HFF-Myc (cell line): ENCODE data around the gene ARID1A.
A peak's percentile ranks its signal among the peaks of the same experiment; 100 is the strongest.
"Not testable (repeated sequence)": the region's sequence is repeated elsewhere in the genome, so short reads cannot be mapped to it uniquely, and the experiment has no call there.

Experiments
- DNase-seq: peaks from one replicate; pipeline ENCODE4 v3.0.0-alpha.2; 2011; ENCODE audit warnings: low read depth; ENCODE audit errors: extremely low read depth
- H3K4me3 ChIP-seq: replicated peaks from 2 replicates; pipeline ENCODE4 v1.5.1; 2011; ENCODE audit warnings: low read depth, mild to moderate bottlenecking, control low read depth, low read length
- CTCF ChIP-seq: IDR thresholded peaks from 2 replicates; pipeline ENCODE4 v1.5.1; 2012; ENCODE audit warnings: mild to moderate bottlenecking, low read depth, low read length, control low read depth; ENCODE audit errors: missing control alignments

The ARID1A gene

GRCh38 chr1:26695356-26696118 lies at the start of gene ARID1A:
ARID1A (plus strand) TSS chr1:26696015; CDS start chr1:26696404, 389 bp downstream.
- no peak for TF ChIP-seq CTCF
- peak within 1 kb of the TSS; percentile 73 for H3K4me3 ChIP-seq
- peak; percentile 88 for DNase-seq

GRCh38 chr1:26664802-26665201 lies 31.0 kb upstream of the ARID1A start:
- no peak overlapping the region for H3K4me3 ChIP-seq
- DNase-seq: no peak
- no peak for TF ChIP-seq CTCF

DNA sequence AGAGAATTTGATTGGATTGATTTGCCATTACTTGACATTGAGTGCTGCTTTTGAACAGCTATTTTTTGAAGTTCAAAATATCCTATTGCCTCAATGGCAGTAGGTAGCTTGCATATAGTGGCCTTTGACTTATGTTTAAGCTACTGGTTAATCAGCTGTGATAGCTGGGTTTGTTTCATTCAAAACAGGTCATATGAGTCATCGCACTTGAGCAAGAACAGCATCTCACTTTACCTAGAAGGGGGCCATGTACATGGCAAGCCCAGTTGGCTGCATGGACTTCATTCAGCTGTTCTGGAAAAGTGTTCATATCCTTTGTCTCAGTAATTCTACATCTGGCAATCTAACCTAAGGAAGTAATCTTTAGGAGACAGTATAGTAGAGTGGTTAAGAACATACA lies 29.0 kb upstream of the ARID1A start:
- DNase-seq: peak; percentile 10
- no peak overlapping the region for H3K4me3 ChIP-seq
- TF ChIP-seq CTCF: no peak

- H3K4me3 ChIP-seq, DNase-seq: not testable (repeated sequence)
Measured at GRCh38 chr1:26668106-26668786, 27.6 kb upstream of the ARID1A start.

GRCh38 chr1:26677306-26678115 lies 18.3 kb upstream of the ARID1A start:
- H3K4me3 ChIP-seq: no peak overlapping the region
- peak; percentile 64 for DNase-seq
- TF ChIP-seq CTCF: peak; percentile 62

DNA sequence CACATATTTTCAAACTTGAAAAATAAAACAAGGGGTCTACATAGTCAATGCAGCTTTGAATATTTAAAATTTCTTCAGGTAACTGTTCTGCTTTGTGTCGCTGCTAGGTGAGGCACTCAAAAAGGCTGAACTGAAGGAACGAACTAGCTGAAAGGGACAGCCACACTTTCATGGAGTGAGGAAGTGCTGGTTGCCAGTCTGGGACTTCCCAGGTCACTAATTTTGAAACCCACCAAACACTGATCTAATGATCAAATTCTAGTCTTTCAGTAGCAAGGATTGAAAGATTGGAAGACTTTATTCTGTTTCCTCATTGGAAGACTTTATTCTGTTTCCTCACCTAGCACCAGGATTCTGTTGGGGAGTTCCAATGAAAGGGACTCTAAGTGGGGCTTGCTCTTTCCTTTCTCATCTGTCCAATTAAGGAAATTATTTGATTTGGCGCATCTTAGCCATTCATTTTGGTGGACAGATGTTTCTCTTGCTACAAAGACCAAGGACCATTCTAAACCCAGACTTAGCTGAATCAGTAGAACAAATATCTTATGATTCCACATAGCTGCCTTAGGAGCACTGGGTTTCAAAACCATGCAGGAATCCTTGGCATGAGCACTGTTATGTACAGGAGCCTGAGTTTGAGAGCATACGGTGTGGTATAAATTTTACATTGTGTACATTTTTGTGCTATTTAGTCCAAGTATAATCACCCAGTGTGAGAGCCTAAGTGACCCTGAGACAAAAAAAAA lies 10.9 kb upstream of the ARID1A start:
- no peak overlapping the region for H3K4me3 ChIP-seq
- no peak for DNase-seq
- no peak for TF ChIP-seq CTCF
